Gastroesophageal sphincter (tissue), 4 donors: Measurements from ENCODE around the gene BEGAIN. TPM values are rescaled to one million over a fixed set of nuclear protein-coding genes. Genes with fewer than 3 reads are reported as not detected.

ENCODE experiments used
- ATAC-seq: fragments of 150-250 bp; one replicate; pipeline ENCODE4 v1.9.1; 2016; ENCODE audit warnings: mild to moderate bottlenecking, moderate library complexity
- H3K27ac ChIP-seq, 4 donors: fragments of 200-600 bp; sonication (generic) in 3 of 4; 1 replicate in 3 of 4; 2 replicates in 1 of 4; pipeline ENCODE4 v1.5.1; 2016 to 2019
- H3K27me3 ChIP-seq: fragments of 200-600 bp; sonication (generic); one replicate; pipeline ENCODE4 v1.5.1; 2019
- H3K36me3 ChIP-seq, 2 donors: fragments of 200-600 bp; sonication (generic); one replicate each; pipeline ENCODE4 v1.5.1; 2019; ENCODE audit warnings: control low read depth in 1 of 2
- H3K4me1 ChIP-seq, 3 donors: fragments of 200-600 bp; sonication (generic); 1 replicate in 2 of 3; 2 replicates in 1 of 3; pipeline ENCODE4 v1.5.1; 2016 to 2019; ENCODE audit warnings: control low read depth in 2 of 3
- H3K4me3 ChIP-seq, 2 donors: fragments of 200-600 bp; sonication (generic); one replicate each; pipeline ENCODE4 v1.5.1; 2019; ENCODE audit warnings: mild to moderate bottlenecking in 1 of 2, moderate library complexity in 1 of 2
- H3K9me3 ChIP-seq, 3 donors: fragments of 200-600 bp; sonication (generic); one replicate each; pipeline ENCODE4 v1.5.1; 2017 to 2019; ENCODE audit warnings: control low read depth in 2 of 3
- EP300 ChIP-seq: sonication (generic); formaldehyde crosslinking; IDR thresholded peaks from one replicate; pipeline ENCODE4 v1.6.1; 2017; ENCODE audit warnings: antibody characterized with exemption, mild to moderate bottlenecking
- POLR2A ChIP-seq, 2 donors: fragments of 450-650 bp; IDR thresholded peaks; one replicate each; pipeline ENCODE4 v1.6.1; 2017; ENCODE audit warnings: antibody characterized with exemption in 2 of 2, mild to moderate bottlenecking in 2 of 2, moderate library complexity in 1 of 2
- POLR2AphosphoS5 ChIP-seq: sonication (generic); formaldehyde crosslinking; IDR thresholded peaks from one replicate; pipeline ENCODE4 v1.6.1; 2017; ENCODE audit warnings: antibody characterized with exemption
- WGBS, 2 donors: methylation state at CpG; one replicate each; pipeline ENCODE4 v1.1.5; 2018; ENCODE audit warnings: low coverage in 1 of 2; 5-methylcytosine and 5-hydroxymethylcytosine counted together
- total RNA-seq, 4 donors: library from RNA; depleted of rRNA; stranded (reverse); fragments of >200 nt; gene quantifications; one replicate each; pipeline ENCODE4 v1.1.0, GENCODE V29; 2016
- TF ChIP-seq, protein P1 (sequence below), 4 experiments: fragments of 200-600 bp in 2 of 4; fragments of 450-650 bp in 2 of 4; sonication (generic) in 1 of 4; IDR thresholded peaks; one replicate each; pipeline ENCODE4 v1.5.1; 2017 to 2019; ENCODE audit warnings: antibody characterized with exemption in 4 of 4, mild to moderate bottlenecking in 2 of 4, moderate library complexity in 2 of 4

Gene BEGAIN
- total RNA-seq, 4 donors from 2014 or later = 3.9 to 5.6 (median 4.2) TPM

DNA sequence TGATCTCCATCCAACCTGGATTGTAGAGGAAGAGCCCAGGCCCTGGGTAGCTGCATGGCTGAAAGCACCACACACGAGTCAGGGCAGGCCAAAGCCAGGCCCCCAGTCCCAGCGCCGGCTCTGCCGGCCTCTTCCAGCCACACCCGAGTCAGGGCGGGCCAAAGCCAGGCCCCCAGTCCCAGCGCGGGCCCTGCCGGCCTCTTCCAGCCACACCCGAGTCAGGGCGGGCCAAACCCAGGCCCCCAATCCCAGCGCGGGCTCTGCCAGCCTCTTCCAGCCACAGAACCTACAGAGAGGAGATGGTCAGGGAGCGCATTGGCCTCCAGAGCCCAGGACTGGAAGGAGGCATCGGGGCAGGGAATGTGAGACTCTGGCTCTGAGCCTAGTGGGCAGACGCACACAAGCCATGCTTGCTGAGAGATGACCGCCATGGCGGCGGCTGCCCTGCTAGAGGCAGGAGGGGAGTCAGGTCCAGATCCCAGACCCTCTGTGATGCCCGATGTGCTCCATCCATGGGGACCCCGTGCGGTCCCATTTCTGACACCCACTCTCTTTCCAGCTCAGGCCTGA is 30.2 kb downstream of the BEGAIN start:
- H3K4me1 ChIP-seq = no peaks in the 10 kb centered on the region
- H3K9me3 ChIP-seq = no peaks in the 10 kb centered on the region
- TF ChIP-seq, protein P1, sequence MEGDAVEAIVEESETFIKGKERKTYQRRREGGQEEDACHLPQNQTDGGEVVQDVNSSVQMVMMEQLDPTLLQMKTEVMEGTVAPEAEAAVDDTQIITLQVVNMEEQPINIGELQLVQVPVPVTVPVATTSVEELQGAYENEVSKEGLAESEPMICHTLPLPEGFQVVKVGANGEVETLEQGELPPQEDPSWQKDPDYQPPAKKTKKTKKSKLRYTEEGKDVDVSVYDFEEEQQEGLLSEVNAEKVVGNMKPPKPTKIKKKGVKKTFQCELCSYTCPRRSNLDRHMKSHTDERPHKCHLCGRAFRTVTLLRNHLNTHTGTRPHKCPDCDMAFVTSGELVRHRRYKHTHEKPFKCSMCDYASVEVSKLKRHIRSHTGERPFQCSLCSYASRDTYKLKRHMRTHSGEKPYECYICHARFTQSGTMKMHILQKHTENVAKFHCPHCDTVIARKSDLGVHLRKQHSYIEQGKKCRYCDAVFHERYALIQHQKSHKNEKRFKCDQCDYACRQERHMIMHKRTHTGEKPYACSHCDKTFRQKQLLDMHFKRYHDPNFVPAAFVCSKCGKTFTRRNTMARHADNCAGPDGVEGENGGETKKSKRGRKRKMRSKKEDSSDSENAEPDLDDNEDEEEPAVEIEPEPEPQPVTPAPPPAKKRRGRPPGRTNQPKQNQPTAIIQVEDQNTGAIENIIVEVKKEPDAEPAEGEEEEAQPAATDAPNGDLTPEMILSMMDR (IDR thresholded peaks at IDR 0.05) = no peak
- no peak for TF ChIP-seq POLR2AphosphoS5
- no peak for TF ChIP-seq EP300
- no peak for TF ChIP-seq POLR2A (IDR thresholded peaks at IDR 0.05)
- no peak for ATAC-seq
- H3K4me3 ChIP-seq = no peak overlapping the region
- WGBS, 2 donors = 67% methylated on average over 6 of the region's 22 CpGs; no CpG with 5 or more reads in 1 of the 2 donors
- H3K36me3 ChIP-seq = no peaks in the 10 kb centered on the region
- no peak overlapping the region for H3K27ac ChIP-seq
- H3K27me3 ChIP-seq = no peaks in the 10 kb centered on the region

DNA sequence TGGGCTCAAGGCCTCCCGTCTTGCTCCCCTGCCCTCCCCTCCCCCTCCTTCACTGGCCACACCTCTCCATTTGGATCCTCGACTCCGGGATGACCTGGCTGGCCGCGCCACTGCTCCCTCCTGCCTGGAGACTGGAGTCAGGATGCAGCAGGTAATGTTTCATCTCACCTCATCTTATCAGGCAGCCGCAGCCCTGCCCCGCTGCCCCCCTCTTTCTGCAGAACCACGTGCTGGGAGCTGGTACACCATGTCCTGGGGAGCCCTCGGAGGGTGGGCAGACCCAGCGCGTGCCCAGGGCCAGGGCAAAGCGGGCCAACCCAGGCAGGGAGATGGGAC is 31.1 kb downstream of the BEGAIN start:
- 72% methylated on average over 2 of the region's 12 CpGs; no CpG with 5 or more reads in 1 of the 2 donors for WGBS, 2 donors
- Histone ChIP-seq H3K27ac (no peak overlapping the region), H3K4me3 (no peak overlapping the region), H3K27me3 (no peaks in the 10 kb centered on the region), H3K9me3 (no peaks in the 10 kb centered on the region), H3K36me3 (no peaks in the 10 kb centered on the region), H3K4me1 (no peaks in the 10 kb centered on the region)
- ATAC-seq = no peak
- no peak for TF ChIP-seq POLR2AphosphoS5
- no peak for TF ChIP-seq EP300
- TF ChIP-seq, protein P1 (IDR thresholded peaks at IDR 0.05) = no peak
- no peak for TF ChIP-seq POLR2A (IDR thresholded peaks at IDR 0.05)

DNA sequence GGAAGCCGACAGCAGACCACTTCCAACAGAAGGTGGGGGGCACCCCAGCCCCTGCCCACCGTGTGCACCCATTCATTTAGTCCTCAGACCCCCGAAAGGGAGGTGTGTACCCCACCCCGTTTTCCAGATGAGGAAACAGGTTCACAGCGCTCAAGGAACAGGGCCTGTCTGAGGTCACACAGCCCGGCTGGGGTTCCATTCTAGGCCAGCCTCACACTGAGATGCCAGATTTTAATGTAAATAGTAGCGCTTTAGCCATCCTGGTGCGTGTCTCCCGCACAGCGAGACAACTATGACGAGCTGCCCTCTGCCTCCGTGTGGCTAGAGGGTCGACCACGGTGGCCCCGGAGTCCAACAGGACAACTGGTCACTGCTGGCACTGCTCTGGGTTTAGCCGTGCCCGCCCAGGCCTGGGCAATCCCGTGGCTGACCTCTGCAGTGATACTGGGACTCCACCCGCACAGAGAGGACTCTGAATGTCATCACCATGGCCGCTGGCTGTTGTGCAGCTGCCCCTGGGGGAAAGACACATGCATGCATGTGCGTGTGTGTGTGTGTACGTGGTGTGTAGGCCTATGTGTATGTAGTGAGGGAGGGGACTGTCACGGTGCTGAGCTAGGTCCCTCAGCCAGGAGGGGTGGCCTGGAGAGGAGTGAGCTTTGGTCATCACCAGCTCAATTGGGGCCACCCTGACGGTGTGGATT is 31.6 kb downstream of the BEGAIN start:
- Histone ChIP-seq H3K4me1 (no peaks in the 10 kb centered on the region), H3K4me3 (no peak overlapping the region), H3K9me3 (no peaks in the 10 kb centered on the region), H3K27ac (no peak overlapping the region), H3K36me3 (no peaks in the 10 kb centered on the region), H3K27me3 (no peaks in the 10 kb centered on the region)
- WGBS, 2 donors = 67 to 83% methylated on average over 1 to 2 of the region's 24 CpGs
- no peak for ATAC-seq
- TF ChIP-seq EP300 (no peak), POLR2AphosphoS5 (no peak), POLR2A (IDR thresholded peaks at IDR 0.05) (no peak)
- TF ChIP-seq, protein P1 (IDR thresholded peaks at IDR 0.05) = no peak

DNA sequence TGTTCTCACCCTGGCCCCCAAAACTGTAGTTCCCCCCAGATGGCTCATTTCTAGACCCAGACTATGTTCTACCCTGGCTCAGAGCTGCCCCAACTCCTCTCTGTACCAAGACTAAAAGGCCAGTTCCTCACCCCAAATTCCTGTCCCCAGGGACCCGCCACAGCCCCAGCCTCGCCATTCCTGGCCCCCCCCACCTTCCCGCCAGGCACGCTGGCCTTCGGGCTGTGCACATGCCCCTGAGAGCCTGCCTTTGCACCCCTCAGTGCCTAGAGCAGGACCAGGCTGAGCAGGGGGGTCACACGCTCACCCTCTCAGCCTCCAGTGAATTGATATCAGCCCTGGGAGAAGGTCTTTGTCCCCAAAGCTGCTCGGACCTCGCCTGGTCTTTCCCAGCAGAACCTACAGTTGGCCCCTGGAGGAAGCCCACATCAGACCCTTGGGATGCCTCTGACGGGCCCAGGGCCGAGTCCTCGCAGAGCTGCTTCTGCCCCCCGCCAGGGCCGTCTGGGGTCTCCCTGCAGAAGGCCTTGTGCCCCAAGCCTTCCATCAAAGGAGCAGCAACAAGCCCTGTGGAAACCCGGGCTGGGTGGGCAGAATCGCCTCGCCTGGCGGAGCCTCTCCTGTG is 32.4 kb downstream of the BEGAIN start:
- ATAC-seq = no peak

More for the DNA sequence above, 32.4 kb downstream of the BEGAIN start:
- Histone ChIP-seq H3K27me3 (no peaks in the 10 kb centered on the region), H3K27ac (peak overlapping the region in 1 of 4 donors; percentile 19), H3K4me3 (no peak overlapping the region), H3K36me3 (no peaks in the 10 kb centered on the region), H3K4me1 (peaks cover 0 to 3% (median 0%) of the 10 kb centered on the region in 3 donors), H3K9me3 (no peaks in the 10 kb centered on the region)
- 92 to 97% methylated on average over 4 to 5 of the region's 17 CpGs for WGBS, 2 donors
- TF ChIP-seq, protein P1 (IDR thresholded peaks at IDR 0.05) = no peak
- no peak for TF ChIP-seq EP300
- no peak for TF ChIP-seq POLR2A (IDR thresholded peaks at IDR 0.05)
- no peak for TF ChIP-seq POLR2AphosphoS5
